Breast epithelium (tissue), 3 donors: ENCODE results near the gene OR6B1.

ENCODE experiments used
- CTCF ChIP-seq, 3 donors: fragments of 450-650 bp; IDR thresholded peaks; one replicate each; pipeline ENCODE4 v1.5.1; 2016 to 2017; ENCODE audit warnings: antibody characterized with exemption in 3 of 3, mild to moderate bottlenecking in 3 of 3, moderate library complexity in 3 of 3
- POLR2AphosphoS5 ChIP-seq, 3 donors: sonication (generic); formaldehyde crosslinking; IDR thresholded peaks; one replicate each; pipeline ENCODE4 v1.6.1; 2017; ENCODE audit warnings: antibody characterized with exemption in 3 of 3

- TF ChIP-seq POLR2AphosphoS5 (IDR thresholded peaks at IDR 0.05) = no peak
- TF ChIP-seq CTCF (IDR thresholded peaks at IDR 0.05) = no peak
These were observed 45.6 kb upstream of the OR6B1 start, which contains the start of gene OR2F1 for GRCh38 chr7:143954544-143954943.
